MCF 10A (cell line): Measurements from ENCODE around the gene C1orf185. TPM values are rescaled to one million over a fixed set of nuclear protein-coding genes. Genes with fewer than 3 reads are reported as not detected.
"Not testable (repeated sequence)": the region's sequence is repeated elsewhere in the genome, so short reads cannot be mapped to it uniquely, and the experiment has no call there.

Experiments used
- BruUV-seq: library from RNA; stranded (reverse); fragments of 400-500 nt; replicated peaks from 2 replicates; lab custom pipeline; 2021; lab: Mats Ljungman, UMichigan
- CTCF ChIA-PET: fragments of 300-600 bp; sonication (Branson Sonifier 250); formaldehyde crosslinking; extraction: SDS; loops from one replicate; lab custom pipeline; 2021; ENCODE audit warnings: antibody characterized with exemption, inconsistent platforms; lab: Yijun Ruan, JAX
- POLR2A ChIA-PET: fragments of 300-600, 350-650 bp; sonication (Branson Sonifier 250); formaldehyde crosslinking; extraction: SDS; loops from one replicate; lab custom pipeline; 2020; ENCODE audit warnings: antibody characterized with exemption, inconsistent platforms; lab: Yijun Ruan, JAX
- DNase-seq: peaks from one replicate; pipeline ENCODE4 v3.0.0-alpha.2; 2018; ENCODE audit not compliant: unreplicated experiment
- H3K27ac Mint-ChIP-seq: one replicate; pipeline ENCODE4 v1.8.0; 2022; ENCODE audit warnings: mild to moderate bottlenecking, low read depth, mixed read lengths; ENCODE audit not compliant: unreplicated experiment
- H3K27me3 Mint-ChIP-seq: one replicate; pipeline ENCODE4 v1.8.0; 2022; ENCODE audit warnings: mixed read lengths; ENCODE audit not compliant: insufficient read depth, unreplicated experiment
- H3K36me3 Mint-ChIP-seq: one replicate; pipeline ENCODE4 v1.8.0; 2022; ENCODE audit warnings: mild to moderate bottlenecking, moderate library complexity, mixed read lengths; ENCODE audit not compliant: insufficient read depth, unreplicated experiment
- H3K4me1 Mint-ChIP-seq: one replicate; pipeline ENCODE4 v1.8.0; 2022; ENCODE audit warnings: mixed read lengths; ENCODE audit not compliant: insufficient read depth, unreplicated experiment
- H3K4me3 Mint-ChIP-seq: one replicate; pipeline ENCODE4 v1.8.0; 2022; ENCODE audit warnings: mild to moderate bottlenecking, moderate library complexity, mixed read lengths; ENCODE audit not compliant: unreplicated experiment
- H3K9me3 Mint-ChIP-seq: one replicate; pipeline ENCODE4 v1.8.0; 2022; ENCODE audit warnings: mixed read lengths; ENCODE audit not compliant: unreplicated experiment
- CTCF ChIP-seq: fragments of 200-600 bp; IDR thresholded peaks from one replicate; pipeline ENCODE4 v1.8.0; 2022; ENCODE audit warnings: antibody characterized with exemption, mild to moderate bottlenecking; ENCODE audit not compliant: unreplicated experiment
- intact Hi-C: fragments of 100-400 bp; cut with micrococcal nuclease; formaldehyde crosslinking; loops from 2 replicates; pipeline ENCODE4 v1.14.1; 2022
- total RNA-seq: library from RNA; stranded (reverse); gene quantifications from 2 replicates; pipeline ENCODE4 v1.2.3, GENCODE V29; 2022

The C1orf185 gene
- total RNA-seq, 1 experiment from 2014 or later: not detected

GRCh38 chr1:51158263-51158662 lies 56.2 kb downstream of the C1orf185 start:
- Mint-ChIP-seq H3K4me3 (no peak overlapping the region), H3K9me3 (peaks cover 7% of the 10 kb centered on the region), H3K27me3 (no peaks in the 10 kb centered on the region), H3K4me1 (no peaks in the 10 kb centered on the region), H3K36me3 (no peaks in the 10 kb centered on the region), H3K27ac (no peak overlapping the region)
- no peak for TF ChIP-seq CTCF
- ChIA-PET POLR2A (no interaction called here), CTCF (interaction anchor here (0.6 to 1.0 kb wide), 3 partner anchors 31 to 89 kb away, joined by 3 to 4 read pairs (median 3); no protein-coding TSS in a partner anchor)
- DNase-seq: no peak
- intact Hi-C loops: no loop called here
- no TSS peak for BruUV-seq

GRCh38 chr1:51162560-51162959 lies 60.5 kb downstream of the C1orf185 start:
- BruUV-seq, H3K4me3 Mint-ChIP-seq, H3K9me3 Mint-ChIP-seq, H3K27me3 Mint-ChIP-seq, H3K36me3 Mint-ChIP-seq, H3K4me1 Mint-ChIP-seq, intact Hi-C loops, POLR2A ChIA-PET, H3K27ac Mint-ChIP-seq, DNase-seq: not testable (repeated sequence)
- CTCF ChIA-PET: interaction anchor here (0.6 to 0.9 kb wide), 2 partner anchors 262 to 388 kb away, joined by 3 read pairs; no protein-coding TSS in a partner anchor

- no peak for TF ChIP-seq CTCF
- DNase-seq: no peak
- intact Hi-C loops: no loop called here
- H3K4me3 Mint-ChIP-seq: no peak overlapping the region
- no peaks in the 10 kb centered on the region for H3K9me3 Mint-ChIP-seq
- no peaks in the 10 kb centered on the region for H3K4me1 Mint-ChIP-seq
- H3K27ac Mint-ChIP-seq: no peak overlapping the region
- ChIA-PET POLR2A (interaction anchor here (1.1 kb wide), 1 partner anchor 186 kb away, joined by 3 read pairs; no protein-coding TSS in a partner anchor), CTCF (no interaction called here)
- no peaks in the 10 kb centered on the region for H3K27me3 Mint-ChIP-seq
- no peaks in the 10 kb centered on the region for H3K36me3 Mint-ChIP-seq
- no TSS peak for BruUV-seq
Observed at GRCh38 chr1:51165540-51165939, 63.5 kb downstream of the C1orf185 start.

GRCh38 chr1:51168266-51168845 lies 66.3 kb downstream of the C1orf185 start:
- Mint-ChIP-seq H3K9me3 (no peaks in the 10 kb centered on the region), H3K4me1 (no peaks in the 10 kb centered on the region), H3K27me3 (no peaks in the 10 kb centered on the region), H3K4me3 (no peak overlapping the region), H3K36me3 (no peaks in the 10 kb centered on the region), H3K27ac (no peak overlapping the region)
- no TSS peak for BruUV-seq
- no peak for DNase-seq
- intact Hi-C loops: no loop called here
- ChIA-PET CTCF (interaction anchor here (0.9 to 1.3 kb wide), 4 partner anchors 11 to 78 kb away, joined by 3 to 6 read pairs (median 3); no protein-coding TSS in a partner anchor), POLR2A (interaction anchor here (0.6 to 1.5 kb wide), 3 partner anchors 19 to 212 kb away, joined by 3 to 4 read pairs (median 3); no protein-coding TSS in a partner anchor)
- no peak for TF ChIP-seq CTCF
